RWPE2 (cell line): ENCODE measurements around the gene ADRB2.

Experiments
- ATAC-seq: fragments of 200-7000 bp; cut with Tn5 transposase; 3 replicates; pipeline ENCODE4 v1.9.1; 2021; ENCODE audit warnings: low read depth
- DNase-seq: peaks from one replicate; pipeline ENCODE4 v3.0.0-alpha.2; 2020; ENCODE audit warnings: low spot score
- H3K27ac ChIP-seq: fragments of 450-650 bp; 2 replicates; pipeline ENCODE4 v1.5.1; 2017; ENCODE audit warnings: mild to moderate bottlenecking; ENCODE audit not compliant: poor library complexity, severe bottlenecking
- H3K27me3 ChIP-seq: fragments of 250-450 bp; sonication (Bioruptor Pico); 2 replicates; pipeline ENCODE4 v1.5.1; 2021; ENCODE audit warnings: mild to moderate bottlenecking, moderate library complexity; ENCODE audit not compliant: insufficient read depth, poor library complexity, severe bottlenecking
- H3K36me3 ChIP-seq: fragments of 250-450 bp; sonication (Bioruptor Pico); 2 replicates; pipeline ENCODE4 v1.5.1; 2020; ENCODE audit warnings: low read depth, mild to moderate bottlenecking, moderate library complexity
- H3K4me1 ChIP-seq: fragments of 250-450 bp; sonication (Bioruptor Pico); 2 replicates; pipeline ENCODE4 v1.5.1; 2021; ENCODE audit warnings: mild to moderate bottlenecking, moderate library complexity; ENCODE audit not compliant: insufficient read depth, poor library complexity, severe bottlenecking
- H3K4me3 ChIP-seq: fragments of 250-450 bp; sonication (Bioruptor Pico); 2 replicates; pipeline ENCODE4 v1.5.1; 2021; ENCODE audit warnings: mild to moderate bottlenecking, moderate library complexity; ENCODE audit not compliant: severe bottlenecking
- H3K9me3 ChIP-seq: fragments of 250-450 bp; sonication (Bioruptor Pico); 2 replicates; pipeline ENCODE4 v1.5.1; 2021; ENCODE audit warnings: mild to moderate bottlenecking, moderate library complexity; ENCODE audit not compliant: severe bottlenecking
- CTCF ChIP-seq: fragments of 450-650 bp; IDR thresholded peaks from one replicate; pipeline ENCODE4 v1.5.1; 2017; ENCODE audit warnings: mild to moderate bottlenecking, moderate library complexity; ENCODE audit not compliant: poor library complexity, severe bottlenecking

ADRB2 gene

GRCh38 chr5:148829248-148829594 is 2.8 kb downstream of the ADRB2 start:
- no peak for DNase-seq
- H3K4me1 ChIP-seq = peaks cover 34% of the 10 kb centered on the region
- ATAC-seq = no peak

GRCh38 chr5:148829734-148830133 is 3.3 kb downstream of the ADRB2 start:
- no peak for TF ChIP-seq CTCF
- Histone ChIP-seq H3K27me3 (no peaks in the 10 kb centered on the region), H3K27ac (peak overlapping the region; percentile 76), H3K9me3 (no peaks in the 10 kb centered on the region), H3K4me3 (peak overlapping the region; percentile 48), H3K36me3 (peaks cover 43% of the 10 kb centered on the region), H3K4me1 (peaks cover 34% of the 10 kb centered on the region)
- no peak for DNase-seq
- no peak for ATAC-seq

More at GRCh38 chr5:148829248-148829594, 2.8 kb downstream of the ADRB2 start:
- Histone ChIP-seq H3K27ac (peak overlapping the region; percentile 76), H3K36me3 (peaks cover 42% of the 10 kb centered on the region), H3K9me3 (no peaks in the 10 kb centered on the region), H3K4me3 (peak overlapping the region; percentile 48), H3K27me3 (no peaks in the 10 kb centered on the region)
- TF ChIP-seq CTCF = no peak

- Histone ChIP-seq H3K27me3 (no peaks in the 10 kb centered on the region), H3K36me3 (peaks cover 43% of the 10 kb centered on the region), H3K27ac (peak overlapping the region; percentile 76), H3K4me3 (peak overlapping the region; percentile 48), H3K4me1 (peaks cover 33% of the 10 kb centered on the region), H3K9me3 (no peaks in the 10 kb centered on the region)
- ATAC-seq = no peak
- no peak for DNase-seq
- no peak for TF ChIP-seq CTCF
These were observed 3.8 kb downstream of the ADRB2 start for GRCh38 chr5:148830211-148830610.

GRCh38 chr5:148831590-148832565 is 5.5 kb downstream of the ADRB2 start:
- H3K4me3 ChIP-seq = no peak overlapping the region
- no peak for DNase-seq
- H3K27me3 ChIP-seq = no peaks in the 10 kb centered on the region
- ATAC-seq = no peak
- peaks cover 51% of the 10 kb centered on the region for H3K36me3 ChIP-seq
- peak overlapping the region; percentile 76 for H3K27ac ChIP-seq
- no peak for TF ChIP-seq CTCF
- no peaks in the 10 kb centered on the region for H3K9me3 ChIP-seq
- H3K4me1 ChIP-seq = peaks cover 32% of the 10 kb centered on the region

- Histone ChIP-seq H3K4me1 (peaks cover 32% of the 10 kb centered on the region), H3K27me3 (no peaks in the 10 kb centered on the region), H3K9me3 (no peaks in the 10 kb centered on the region), H3K36me3 (peaks cover 58% of the 10 kb centered on the region), H3K4me3 (no peak overlapping the region), H3K27ac (peak overlapping the region; percentile 76)
- no peak for ATAC-seq
- DNase-seq = no peak
- no peak for TF ChIP-seq CTCF
These were observed 6.7 kb downstream of the ADRB2 start for GRCh38 chr5:148833122-148833521.
